GM08714 (cell line): ENCODE data around the gene CA12.
"Not testable (repeated sequence)": the region's sequence is repeated elsewhere in the genome, so short reads cannot be mapped to it uniquely, and the experiment has no call there.

ENCODE experiments used
- H3K4me3 ChIP-seq: fragments of 200-500 bp; sonication (Bioruptor generic); 2 replicates; pipeline ENCODE4 v1.5.1; 2014; ENCODE audit warnings: mild to moderate bottlenecking, low read length, inconsistent platforms
- ZNF274 ChIP-seq: IDR thresholded peaks from 2 replicates; pipeline ENCODE4 v1.6.1; 2012; ENCODE audit warnings: mild to moderate bottlenecking, low read depth, low read length

CA12 gene

GRCh38 chr15:63348392-63348791 lies 33.3 kb downstream of the CA12 start:
- no peak overlapping the region for H3K4me3 ChIP-seq
- no peak for TF ChIP-seq ZNF274

- H3K4me3 ChIP-seq: no peak overlapping the region
Observed at GRCh38 chr15:63347074-63347857, 34.4 kb downstream of the CA12 start.

GRCh38 chr15:63345391-63345752 lies 36.3 kb downstream of the CA12 start:
- no peak overlapping the region for H3K4me3 ChIP-seq
- no peak for TF ChIP-seq ZNF274

More at GRCh38 chr15:63347074-63347857, 34.4 kb downstream of the CA12 start:
- no peak for TF ChIP-seq ZNF274

- no peak for TF ChIP-seq ZNF274
- H3K4me3 ChIP-seq: no peak overlapping the region
Observed at GRCh38 chr15:63344731-63345390, 36.8 kb downstream of the CA12 start.

GRCh38 chr15:63342996-63343562 lies 38.6 kb downstream of the CA12 start:
- not testable (repeated sequence) for H3K4me3 ChIP-seq

GRCh38 chr15:63341898-63342297 lies 39.7 kb downstream of the CA12 start:
- no peak for TF ChIP-seq ZNF274
- H3K4me3 ChIP-seq: no peak overlapping the region

- H3K4me3 ChIP-seq: no peak overlapping the region
- no peak for TF ChIP-seq ZNF274
Observed at GRCh38 chr15:63340878-63341277, 40.8 kb downstream of the CA12 start.

GRCh38 chr15:63340353-63340752 lies 41.3 kb downstream of the CA12 start:
- no peak for TF ChIP-seq ZNF274
- no peak overlapping the region for H3K4me3 ChIP-seq

- no peak for TF ChIP-seq ZNF274
- H3K4me3 ChIP-seq: no peak overlapping the region
Observed at GRCh38 chr15:63339836-63340235, 41.8 kb downstream of the CA12 start.

GRCh38 chr15:63339006-63339766 lies 42.5 kb downstream of the CA12 start:
- TF ChIP-seq ZNF274: no peak
- no peak overlapping the region for H3K4me3 ChIP-seq

GRCh38 chr15:63338170-63338569 lies 43.5 kb downstream of the CA12 start:
- TF ChIP-seq ZNF274: no peak
- H3K4me3 ChIP-seq: no peak overlapping the region

- H3K4me3 ChIP-seq: no peak overlapping the region
- no peak for TF ChIP-seq ZNF274
Observed at GRCh38 chr15:63337046-63337445, 44.6 kb downstream of the CA12 start.

- TF ChIP-seq ZNF274: no peak
- no peak overlapping the region for H3K4me3 ChIP-seq
Observed at GRCh38 chr15:63335543-63336240, 46.0 kb downstream of the CA12 start.

- no peak overlapping the region for H3K4me3 ChIP-seq
- no peak for TF ChIP-seq ZNF274
Observed at GRCh38 chr15:63334821-63335220, 46.8 kb downstream of the CA12 start.
